ENCODE data around the gene IL11RA.

IL11RA gene

GRCh38 chr9:34651876-34652601 is at the start of gene IL11RA:
TSS of gene IL11RA (plus strand) at chr9:34652185. CDS start at chr9:34655218, 3,033 bp downstream.
- Histone ChIP-seq H3K79me2 (ENCODE audit: insufficient read depth, low read length) (no peaks in the 10 kb centered on the region), H4K20me1 (ENCODE audit: insufficient read depth, low read length) (no peaks in the 10 kb centered on the region), H2AFZ (ENCODE audit: low read length) (no peak within 1 kb of the TSS), H3K4me3 (ENCODE audit: low read depth, low read length, poor library complexity, severe bottlenecking) (peak within 1 kb of the TSS; percentile 29), H3K36me3 (ENCODE audit: insufficient read depth, low read length) (peaks cover 35% of the 10 kb centered on the region), H3K9ac (ENCODE audit: low read length) (no peak within 1 kb of the TSS; the same call in 1 of the 2 replicates), H3K9me3 (ENCODE audit: low read length) (no peaks in the 10 kb centered on the region), H3K9me2 (ENCODE audit: low read depth, low read length) (no peaks in the 10 kb centered on the region), H3K27me3 (ENCODE audit: insufficient read depth, low read length) (no peaks in the 10 kb centered on the region; the same call in 1 of the 2 replicates), H3K4me2 (ENCODE audit: low read length) (peak within 1 kb of the TSS; percentile 46), H3K4me1 (ENCODE audit: insufficient read depth, low read length, severe bottlenecking) (peaks cover 24% of the 10 kb centered on the region), H3K27ac (ENCODE audit: low read depth, low read length, poor library complexity, severe bottlenecking) (no peak within 1 kb of the TSS), H3F3A (ENCODE audit: insufficient read depth, low read length) (no peaks in the 10 kb centered on the region)
- no peak for TF ChIP-seq CTCF (IDR thresholded peaks at IDR 0.05; ENCODE audit: low read length)
- TF ChIP-seq EZH2 (IDR thresholded peaks at IDR 0.05; ENCODE audit: borderline replicate concordance, low read length): no peak

- no peaks in the 10 kb centered on the region for H3K4me1 ChIP-seq (ENCODE audit: insufficient read depth, low read length, severe bottlenecking)
- H3K9ac ChIP-seq (ENCODE audit: low read length): no peak overlapping the region
- H3K27me3 ChIP-seq (ENCODE audit: insufficient read depth, low read length): no peaks in the 10 kb centered on the region
- TF ChIP-seq EZH2 (IDR thresholded peaks at IDR 0.05; ENCODE audit: borderline replicate concordance, low read length) (no peak), CTCF (IDR thresholded peaks at IDR 0.05; ENCODE audit: low read length) (peak; percentile 93)
- no peaks in the 10 kb centered on the region for H4K20me1 ChIP-seq (ENCODE audit: insufficient read depth, low read length)
- no peak overlapping the region for H3K4me3 ChIP-seq (ENCODE audit: low read depth, low read length, poor library complexity, severe bottlenecking)
- no peaks in the 10 kb centered on the region for H3K36me3 ChIP-seq (ENCODE audit: insufficient read depth, low read length)
- no peaks in the 10 kb centered on the region for H3K79me2 ChIP-seq (ENCODE audit: insufficient read depth, low read length)
- H3F3A ChIP-seq (ENCODE audit: insufficient read depth, low read length): no peaks in the 10 kb centered on the region
- H3K27ac ChIP-seq (ENCODE audit: low read depth, low read length, poor library complexity, severe bottlenecking): no peak overlapping the region
- no peaks in the 10 kb centered on the region for H3K9me2 ChIP-seq (ENCODE audit: low read depth, low read length)
- no peaks in the 10 kb centered on the region for H3K9me3 ChIP-seq (ENCODE audit: low read length)
- no peak overlapping the region for H2AFZ ChIP-seq (ENCODE audit: low read length)
- H3K4me2 ChIP-seq (ENCODE audit: low read length): no peak overlapping the region
Measured at GRCh38 chr9:34603610-34604231, 48.3 kb upstream of the IL11RA start.

DNA sequence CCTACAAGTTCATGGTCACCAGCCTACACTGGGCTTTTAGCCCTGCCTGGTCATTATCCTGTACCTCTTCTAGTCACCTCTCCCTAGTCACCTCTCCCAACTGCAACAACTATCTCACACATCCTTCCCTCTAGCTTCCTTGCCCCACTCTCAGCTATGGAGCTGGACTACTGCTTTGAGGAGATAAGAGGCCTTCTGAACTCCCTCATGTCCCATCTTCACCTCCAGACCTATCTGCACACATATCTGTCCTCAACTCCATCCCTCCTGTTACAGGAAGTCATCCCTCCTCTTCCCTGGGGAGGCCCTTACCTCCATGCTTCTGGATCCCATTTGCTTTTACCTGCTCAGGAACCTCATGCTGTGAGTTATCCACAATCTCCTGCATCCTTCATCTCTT is 45.8 kb upstream of the IL11RA start:
- Histone ChIP-seq H3K9me3 (ENCODE audit: low read length) (no peaks in the 10 kb centered on the region), H3K4me3 (ENCODE audit: low read depth, low read length, poor library complexity, severe bottlenecking) (no peak overlapping the region), H3K9me2 (ENCODE audit: low read depth, low read length) (no peaks in the 10 kb centered on the region), H3K27me3 (ENCODE audit: insufficient read depth, low read length) (no peaks in the 10 kb centered on the region), H3K4me2 (ENCODE audit: low read length) (no peak overlapping the region), H3K9ac (ENCODE audit: low read length) (no peak overlapping the region), H3K79me2 (ENCODE audit: insufficient read depth, low read length) (no peaks in the 10 kb centered on the region), H3K36me3 (ENCODE audit: insufficient read depth, low read length) (peaks cover 13% of the 10 kb centered on the region), H3K4me1 (ENCODE audit: insufficient read depth, low read length, severe bottlenecking) (peaks cover 10% of the 10 kb centered on the region), H2AFZ (ENCODE audit: low read length) (no peak overlapping the region), H3F3A (ENCODE audit: insufficient read depth, low read length) (no peaks in the 10 kb centered on the region), H4K20me1 (ENCODE audit: insufficient read depth, low read length) (no peaks in the 10 kb centered on the region), H3K27ac (ENCODE audit: low read depth, low read length, poor library complexity, severe bottlenecking) (no peak overlapping the region)
- TF ChIP-seq EZH2 (IDR thresholded peaks at IDR 0.05; ENCODE audit: borderline replicate concordance, low read length): no peak
- no peak for TF ChIP-seq CTCF (IDR thresholded peaks at IDR 0.05; ENCODE audit: low read length)

Data from OCI-LY1 (cell line).